Fibroblast of skin of back (primary cell): ENCODE data around the gene SPATA20.
A peak's percentile ranks its signal among the peaks of the same experiment; 100 is the strongest.

Experiments used
- DNase-seq: peaks from one replicate; pipeline ENCODE4 v3.0.0-alpha.2; 2013

Gene SPATA20

GRCh38 chr17:50604513-50604912, 57.5 kb downstream of the SPATA20 start:
- peak; percentile 34 for DNase-seq

GRCh38 chr17:50605429-50605828, 58.5 kb downstream of the SPATA20 start:
- DNase-seq: no peak
